Progenitor cell of endocrine pancreas (in vitro differentiated cells): ENCODE results near the gene DLL1. TPM values are rescaled to one million over a fixed set of nuclear protein-coding genes. Genes with fewer than 3 reads are reported as not detected.

ENCODE experiments used
- DNase-seq: peaks from one replicate; pipeline ENCODE4 v3.0.0; 2021; ENCODE audit warnings: low spot score; ENCODE audit not compliant: unreplicated experiment
- H3K27ac Mint-ChIP-seq: 2 replicates; pipeline ENCODE4 v1.8.0; 2021; ENCODE audit warnings: mild to moderate bottlenecking, moderate library complexity, mixed read lengths
- H3K27me3 Mint-ChIP-seq: 2 replicates; pipeline ENCODE4 v1.8.0; 2021; ENCODE audit warnings: mixed read lengths
- H3K36me3 Mint-ChIP-seq: 2 replicates; pipeline ENCODE4 v1.8.0; 2022; ENCODE audit warnings: mixed read lengths; ENCODE audit not compliant: insufficient read depth
- H3K4me1 Mint-ChIP-seq: 2 replicates; pipeline ENCODE4 v1.8.0; 2021; ENCODE audit warnings: low read depth, mixed read lengths
- H3K4me3 Mint-ChIP-seq: 2 replicates; pipeline ENCODE4 v1.8.0; 2021; ENCODE audit warnings: low read depth, mild to moderate bottlenecking, moderate library complexity, mixed read lengths
- H3K9me3 Mint-ChIP-seq: 2 replicates; pipeline ENCODE4 v1.8.0; 2021; ENCODE audit warnings: low read depth, mixed read lengths
- CTCF ChIP-seq: fragments of 200-600 bp; sonication (generic); IDR thresholded peaks from one replicate; pipeline ENCODE4 v1.5.0; 2021; ENCODE audit warnings: antibody characterized with exemption, mild to moderate bottlenecking; ENCODE audit not compliant: unreplicated experiment
- total RNA-seq: library from RNA; stranded (reverse); gene quantifications from 2 replicates; pipeline ENCODE4 v1.2.1, GENCODE V29; 2021

Gene DLL1
- total RNA-seq, 1 donor from 2014 or later = 75.3 TPM

GRCh38 chr6:170247178-170247701 is 43.6 kb downstream of the DLL1 start:
- peaks cover 9% of the 10 kb centered on the region for H3K27me3 Mint-ChIP-seq
- no peaks in the 10 kb centered on the region for H3K36me3 Mint-ChIP-seq
- no peak for TF ChIP-seq CTCF
- no peak overlapping the region for H3K27ac Mint-ChIP-seq
- no peak overlapping the region for H3K4me3 Mint-ChIP-seq
- H3K4me1 Mint-ChIP-seq = peaks cover 31% of the 10 kb centered on the region
- no peak for DNase-seq
- no peaks in the 10 kb centered on the region for H3K9me3 Mint-ChIP-seq

DNA sequence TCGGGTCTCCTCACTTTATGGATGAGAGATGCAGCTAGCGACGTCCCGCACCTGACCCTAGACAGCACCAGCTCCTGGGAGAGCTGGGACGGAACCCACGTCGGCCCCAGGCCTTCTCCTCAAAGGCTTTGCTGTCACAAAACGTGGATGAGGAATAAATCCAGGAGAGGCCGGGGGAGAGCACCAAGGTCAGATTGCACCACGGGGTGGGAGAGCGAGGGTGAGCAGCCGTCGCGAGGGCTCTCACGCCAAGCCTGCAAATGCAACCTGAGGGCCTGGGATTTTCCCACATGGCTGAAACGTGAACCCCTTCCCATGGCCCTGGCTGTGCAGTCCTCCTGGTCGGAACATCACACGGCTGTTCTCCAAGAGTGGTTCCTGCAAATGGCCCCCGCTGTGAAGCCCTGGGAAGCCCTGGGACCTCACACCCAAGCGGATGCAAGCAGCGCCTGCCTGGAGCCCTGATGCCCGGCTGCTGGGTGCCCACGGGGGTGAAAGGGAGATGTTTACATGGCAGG is 45.3 kb downstream of the DLL1 start:
- TF ChIP-seq CTCF = no peak
- DNase-seq = no peak
- Mint-ChIP-seq H3K9me3 (no peaks in the 10 kb centered on the region), H3K36me3 (no peaks in the 10 kb centered on the region), H3K27ac (no peak overlapping the region), H3K27me3 (peaks cover 4% of the 10 kb centered on the region), H3K4me3 (no peak overlapping the region), H3K4me1 (peaks cover 31% of the 10 kb centered on the region)

DNA sequence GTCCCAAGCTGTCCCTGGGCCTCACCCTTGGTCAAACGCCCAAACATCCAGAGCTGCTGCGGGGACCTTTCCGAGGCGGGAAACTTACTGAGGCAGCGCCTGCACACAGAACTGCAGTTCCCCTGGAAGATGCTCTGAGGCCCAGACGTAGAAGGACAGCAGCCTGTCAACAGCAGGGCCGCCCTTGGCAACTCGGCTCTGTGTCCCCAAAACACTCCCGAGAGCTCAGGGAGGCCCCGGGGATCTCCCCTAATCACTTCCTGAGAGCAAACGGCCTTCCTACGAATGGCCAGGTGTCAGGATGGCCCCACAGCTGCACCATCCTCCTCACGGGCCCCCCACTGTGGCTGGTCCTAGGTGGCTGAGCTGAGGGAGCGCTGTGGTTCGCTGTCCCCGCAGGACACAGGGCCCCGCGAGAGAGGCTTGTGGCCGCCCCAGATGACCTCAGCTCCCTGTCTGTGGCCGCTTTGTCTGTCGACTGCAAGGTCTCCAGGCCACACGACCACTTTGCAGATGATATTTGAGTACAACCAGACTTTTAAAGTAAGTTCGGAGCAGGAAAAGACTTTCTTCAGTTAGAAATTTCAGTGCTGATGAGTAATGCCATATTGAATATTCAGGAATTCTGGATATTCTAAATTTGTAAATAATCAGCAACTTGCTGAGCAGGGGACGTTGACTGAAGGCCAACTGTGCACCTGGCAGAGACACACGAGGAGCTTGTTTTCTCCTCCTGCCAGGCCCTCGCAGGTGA is 46.0 kb downstream of the DLL1 start:
- H3K4me1 Mint-ChIP-seq = peaks cover 31% of the 10 kb centered on the region
- no peak overlapping the region for H3K4me3 Mint-ChIP-seq
- no peak for DNase-seq
- H3K36me3 Mint-ChIP-seq = no peaks in the 10 kb centered on the region
- no peaks in the 10 kb centered on the region for H3K9me3 Mint-ChIP-seq
- TF ChIP-seq CTCF = no peak
- peaks cover 4% of the 10 kb centered on the region for H3K27me3 Mint-ChIP-seq
- peak overlapping the region; percentile 77 for H3K27ac Mint-ChIP-seq

DNA sequence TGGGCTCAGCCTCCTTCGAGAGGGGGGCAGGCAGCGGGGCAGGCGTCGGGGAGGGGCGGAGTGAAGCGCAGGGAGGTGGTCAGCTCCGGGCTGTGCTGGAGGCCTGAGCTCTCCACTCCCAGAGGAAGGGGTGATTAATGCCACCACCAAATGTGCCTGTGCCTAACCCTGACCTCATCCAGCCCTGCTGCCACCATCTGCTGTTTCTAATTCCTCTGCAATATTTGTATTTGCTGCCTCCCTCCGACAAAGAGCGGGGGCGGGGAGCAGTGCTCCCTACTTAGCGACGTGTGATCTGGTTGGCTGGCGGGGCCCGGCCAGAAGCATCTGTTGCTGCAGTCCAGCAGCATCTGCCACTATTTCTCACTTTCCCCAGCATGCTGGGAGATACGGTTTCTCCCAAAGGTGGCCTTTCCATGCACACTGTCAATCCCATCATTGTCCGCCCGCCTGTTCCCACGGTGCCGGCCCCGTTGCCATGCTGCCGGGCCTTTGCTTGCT is 47.0 kb downstream of the DLL1 start:
- Mint-ChIP-seq H3K4me1 (peaks cover 31% of the 10 kb centered on the region), H3K27ac (peak overlapping the region; percentile 77), H3K4me3 (no peak overlapping the region), H3K36me3 (no peaks in the 10 kb centered on the region), H3K9me3 (no peaks in the 10 kb centered on the region), H3K27me3 (peaks cover 4% of the 10 kb centered on the region)
- no peak for TF ChIP-seq CTCF
- no peak for DNase-seq

GRCh38 chr6:170243386-170243785 is 47.5 kb downstream of the DLL1 start:
- Mint-ChIP-seq H3K27ac (peak overlapping the region; percentile 51), H3K27me3 (peaks cover 4% of the 10 kb centered on the region), H3K9me3 (no peaks in the 10 kb centered on the region), H3K4me3 (no peak overlapping the region), H3K4me1 (peaks cover 31% of the 10 kb centered on the region), H3K36me3 (no peaks in the 10 kb centered on the region)
- no peak for TF ChIP-seq CTCF
- no peak for DNase-seq
